ENCODE data around the gene PACS2.

PACS2 gene

DNA sequence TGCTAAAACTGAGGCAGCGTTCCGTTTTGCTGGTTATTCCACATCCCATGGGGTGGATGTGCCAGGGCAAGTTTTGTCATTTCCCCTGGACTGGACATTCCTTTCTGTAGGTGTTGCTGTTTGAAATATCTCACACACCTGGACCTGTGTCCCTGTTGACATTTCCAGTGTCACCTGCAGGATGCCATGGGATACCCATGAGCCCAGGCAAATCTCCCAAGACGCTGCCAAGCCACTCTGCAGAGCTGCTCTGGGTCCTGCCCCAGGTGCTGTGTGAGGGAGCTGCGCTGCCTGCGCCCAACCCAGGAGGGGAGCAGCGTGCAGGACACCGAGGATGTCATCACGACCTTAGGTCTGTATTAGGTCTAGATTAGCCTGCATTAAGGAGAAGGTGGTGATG, 5.2 kb upstream of the PACS2 start:
- H3K4me3 ChIP-seq (ENCODE audit: low read depth, low read length), result no peak overlapping the region
- no peak for DNase-seq (ENCODE audit: low read depth)
- no peak for TF ChIP-seq CTCF (conservative IDR thresholded peaks at IDR 0.05; ENCODE audit: low read depth, low read length)

DNA sequence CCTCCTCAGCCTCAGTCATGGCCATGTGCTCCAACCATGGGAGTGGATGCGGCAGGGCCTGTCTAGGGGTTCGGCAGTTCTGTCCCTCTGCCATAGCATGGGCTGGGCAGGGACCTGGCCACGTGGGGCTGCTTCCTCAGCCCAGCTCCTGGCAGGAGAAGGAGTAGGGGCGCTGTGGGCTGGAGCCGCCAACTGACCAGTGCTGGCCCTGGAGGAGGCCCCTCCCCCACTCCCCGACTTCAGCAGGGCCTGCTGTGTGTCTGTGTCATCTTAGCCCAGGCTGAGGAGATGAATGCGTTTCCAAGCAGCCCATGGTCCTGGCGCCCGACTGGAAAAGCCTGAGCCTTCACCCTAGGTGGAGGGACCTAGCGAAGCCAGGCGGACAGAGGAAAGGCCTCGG, 2.7 kb upstream of the PACS2 start:
- H3K4me3 ChIP-seq (ENCODE audit: low read depth, low read length), result no peak overlapping the region
- TF ChIP-seq CTCF (conservative IDR thresholded peaks at IDR 0.05; ENCODE audit: low read depth, low read length), result no peak
- no peak for DNase-seq (ENCODE audit: low read depth)

- no peak for TF ChIP-seq CTCF (conservative IDR thresholded peaks at IDR 0.05; ENCODE audit: low read depth, low read length)
- no peak for DNase-seq (ENCODE audit: low read depth)
- no peak overlapping the region for H3K4me3 ChIP-seq (ENCODE audit: low read depth, low read length)
Measured at GRCh38 chr14:105312973-105313372, 1.6 kb upstream of the PACS2 start.

DNA sequence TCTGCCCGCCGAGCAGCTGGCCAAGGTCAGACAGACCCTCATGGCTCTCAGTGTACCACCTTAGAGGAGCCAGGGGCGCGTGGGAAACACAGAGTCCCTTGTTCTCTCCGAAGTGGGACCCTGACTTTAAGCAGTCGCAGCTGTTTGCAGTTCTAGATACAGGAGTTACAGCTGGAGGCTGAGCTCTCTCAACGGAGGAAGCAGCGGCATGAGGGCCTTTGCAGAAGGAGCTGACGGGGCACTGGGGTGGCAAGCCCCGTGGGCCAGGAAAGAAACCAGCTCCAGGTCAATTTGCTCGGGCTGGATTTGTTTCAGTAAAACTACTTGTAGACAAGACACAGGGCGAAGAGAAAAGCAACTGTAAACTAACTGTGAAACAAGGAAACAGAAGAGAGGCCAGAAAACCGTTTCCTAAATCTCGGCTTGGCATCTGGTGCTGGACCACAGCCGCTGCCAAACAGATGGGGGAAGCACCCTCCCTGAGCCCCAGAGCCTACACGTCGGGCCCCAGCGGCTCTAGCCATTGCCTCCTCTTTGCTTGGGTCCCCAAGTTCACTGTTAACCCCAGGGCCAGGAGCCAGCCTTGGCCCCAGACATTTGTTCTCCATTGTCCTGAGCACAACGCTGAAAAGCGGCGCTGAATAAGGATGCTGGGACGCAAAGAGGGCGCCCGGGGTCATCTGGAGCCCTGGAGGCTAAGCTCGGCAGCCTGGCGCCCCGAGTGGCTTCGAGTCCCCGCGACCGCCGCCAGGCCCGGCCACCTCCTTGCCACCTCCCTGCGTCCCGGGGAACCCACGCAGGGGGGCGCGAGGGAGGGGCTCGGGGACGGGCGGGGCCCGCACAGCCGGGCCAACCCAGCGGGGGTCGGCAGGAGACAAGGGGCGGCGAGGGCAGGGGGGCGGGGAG, 914 bp upstream of the PACS2 start:
- no peak for TF ChIP-seq CTCF (conservative IDR thresholded peaks at IDR 0.05; ENCODE audit: low read depth, low read length)
- no peak for DNase-seq (ENCODE audit: low read depth)
- H3K4me3 ChIP-seq (ENCODE audit: low read depth, low read length), result peak overlapping the region; percentile 69

DNA sequence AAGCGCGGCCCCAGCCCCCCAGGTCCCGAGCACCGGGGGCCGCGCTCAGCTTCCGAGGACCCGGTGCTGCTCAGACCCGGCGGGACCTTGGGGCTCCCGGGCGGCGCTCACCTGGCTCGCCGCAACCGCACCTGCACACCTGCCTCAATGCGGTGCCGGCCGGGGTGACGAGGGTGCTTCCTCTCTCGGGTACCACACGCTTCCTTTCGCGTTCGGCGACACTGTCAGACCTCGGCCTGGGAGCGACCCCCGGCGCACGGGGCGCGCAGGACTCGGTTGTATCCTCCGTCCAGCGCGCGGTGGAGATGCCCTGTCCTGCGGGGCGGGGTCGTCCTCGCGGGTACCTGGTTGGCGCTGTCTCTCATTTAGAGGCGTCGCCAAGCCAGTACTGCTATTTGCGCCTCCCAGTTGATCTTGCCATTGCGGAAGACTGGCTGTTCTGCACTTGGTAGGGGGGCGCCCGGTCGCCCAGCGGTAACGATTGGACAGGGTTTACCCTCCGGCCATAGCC, 718 bp downstream of the PACS2 start:
- peak overlapping the region; percentile 72 for H3K4me3 ChIP-seq (ENCODE audit: low read depth, low read length)
- peak; percentile 45 for DNase-seq (ENCODE audit: low read depth)
- TF ChIP-seq CTCF (conservative IDR thresholded peaks at IDR 0.05; ENCODE audit: low read depth, low read length), result no peak

- peak overlapping the region; percentile 72 for H3K4me3 ChIP-seq (ENCODE audit: low read depth, low read length)
- DNase-seq (ENCODE audit: low read depth), result no peak
- no peak for TF ChIP-seq CTCF (conservative IDR thresholded peaks at IDR 0.05; ENCODE audit: low read depth, low read length)
Measured at GRCh38 chr14:105315941-105316576, 1.5 kb downstream of the PACS2 start.
